PC-9 (cell line): ENCODE measurements around the gene HHAT. TPM values are rescaled to one million over a fixed set of nuclear protein-coding genes. Genes with fewer than 3 reads are reported as not detected.

ENCODE experiments used
- BruUV-seq: library from RNA; stranded (reverse); fragments of 400-500 nt; replicated peaks from 2 replicates; lab custom pipeline; 2021; lab: Mats Ljungman, UMichigan
- CTCF ChIA-PET: fragments of 300-600 bp; sonication (Branson Sonifier 250); formaldehyde crosslinking; loops from one replicate; lab custom pipeline; 2022; ENCODE audit warnings: antibody characterized with exemption; lab: Charles Lee
- POLR2A ChIA-PET: fragments of 300-600 bp; sonication (Branson Sonifier 250); formaldehyde crosslinking; loops from one replicate; lab custom pipeline; 2022; ENCODE audit warnings: antibody characterized with exemption; ENCODE audit not compliant: unreplicated experiment; lab: Charles Lee
- DNase-seq, 2 experiments: peaks; one replicate each; pipeline versions ENCODE4 v3.0.0 to v3.0.0-alpha.2; 2015 to 2022; ENCODE audit warnings: mixed read lengths in 1 of 2
- H2AFZ ChIP-seq: fragments of 200-600 bp; sonication (generic); 2 replicates; pipeline ENCODE4 v1.8.1; 2017; ENCODE audit warnings: antibody characterized with exemption
- H3F3A ChIP-seq: fragments of 200-600 bp; sonication (generic); 2 replicates; pipeline ENCODE4 v1.8.1; 2017; ENCODE audit warnings: antibody characterized with exemption, mild to moderate bottlenecking, low read depth; ENCODE audit not compliant: insufficient read depth
- H3K27ac ChIP-seq: fragments of 200-600 bp; sonication (generic); 2 replicates; pipeline ENCODE4 v1.6.1; 2016; ENCODE audit warnings: mixed run types
- H3K27me3 ChIP-seq: fragments of 200-600 bp; sonication (generic); 2 replicates; pipeline ENCODE4 v1.6.1; 2016; ENCODE audit warnings: low read depth, mixed run types; ENCODE audit not compliant: insufficient read depth
- H3K36me3 ChIP-seq: fragments of 200-600 bp; sonication (generic); 2 replicates; pipeline ENCODE4 v1.6.1; 2016; ENCODE audit warnings: low read depth, mixed run types
- H3K4me1 ChIP-seq: fragments of 200-600 bp; sonication (generic); replicated peaks from 2 replicates; pipeline ENCODE4 v1.6.1; 2016; ENCODE audit warnings: mixed run types; ENCODE audit not compliant: insufficient read depth
- H3K4me2 ChIP-seq: fragments of 200-600 bp; sonication (generic); 2 replicates; pipeline ENCODE4 v1.6.1; 2017; ENCODE audit warnings: mixed run types
- H3K4me3 ChIP-seq: fragments of 200-600 bp; sonication (generic); 2 replicates; pipeline ENCODE4 v1.6.1; 2016; ENCODE audit warnings: mixed run types
- H3K79me2 ChIP-seq: fragments of 200-600 bp; sonication (generic); 2 replicates; pipeline ENCODE4 v1.6.1; 2017; ENCODE audit warnings: low read depth, mixed run types
- H3K9me2 ChIP-seq: fragments of 200-600 bp; sonication (generic); 2 replicates; pipeline ENCODE4 v1.8.1; 2017; ENCODE audit warnings: mild to moderate bottlenecking; ENCODE audit not compliant: insufficient read depth
- H3K9me3 ChIP-seq: fragments of 200-600 bp; sonication (generic); 2 replicates; pipeline ENCODE4 v1.8.1; 2016; ENCODE audit warnings: low read depth; ENCODE audit not compliant: insufficient read depth
- H4K20me1 ChIP-seq: fragments of 200-600 bp; sonication (generic); 2 replicates; pipeline ENCODE4 v1.8.1; 2017; ENCODE audit not compliant: insufficient read depth
- CTCF ChIP-seq: fragments of 200-600 bp; sonication (generic); conservative IDR thresholded peaks from 2 replicates; pipeline ENCODE4 v1.6.1; 2017; ENCODE audit warnings: mixed run types, antibody characterized with exemption, mild to moderate bottlenecking, moderate library complexity
- EZH2 ChIP-seq: fragments of 200-600 bp; sonication (generic); IDR thresholded peaks from 2 replicates; pipeline ENCODE4 v1.8.0; 2017; ENCODE audit warnings: antibody characterized with exemption, low read depth
- intact Hi-C: fragments of 100-400 bp; cut with micrococcal nuclease; formaldehyde crosslinking; loops from one replicate; pipeline ENCODE4 v1.10.0; 2022; ENCODE audit not compliant: unreplicated experiment
- total RNA-seq: library from RNA; stranded (reverse); gene quantifications from 2 replicates; pipeline ENCODE4 v1.2.3, GENCODE V29; 2021

The HHAT gene
- total RNA-seq, 1 experiment from 2014 or later, result 5.3 TPM

- no peaks in the 10 kb centered on the region for H3K9me3 ChIP-seq
- no TSS peak for BruUV-seq
- no peaks in the 10 kb centered on the region for H3K27me3 ChIP-seq
- POLR2A ChIA-PET, result no interaction called here
- H3K27ac ChIP-seq, result no peak overlapping the region
- no peak for DNase-seq
- no peak overlapping the region for H2AFZ ChIP-seq
- H3K9me2 ChIP-seq, result no peaks in the 10 kb centered on the region
- no peaks in the 10 kb centered on the region for H4K20me1 ChIP-seq
- no peak overlapping the region for H3K4me3 ChIP-seq
- TF ChIP-seq EZH2 (no peak), CTCF (no peak)
- no peaks in the 10 kb centered on the region for H3K4me1 ChIP-seq
- no peaks in the 10 kb centered on the region for H3F3A ChIP-seq
- intact Hi-C loops, result no loop called here
- CTCF ChIA-PET, result no interaction called here
- no peak overlapping the region for H3K4me2 ChIP-seq
- H3K36me3 ChIP-seq, result no peaks in the 10 kb centered on the region
- no peaks in the 10 kb centered on the region for H3K79me2 ChIP-seq
Measured at GRCh38 chr1:210678306-210678705, 349.6 kb downstream of the HHAT start.

GRCh38 chr1:210681158-210681557 lies 352.5 kb downstream of the HHAT start:
- CTCF ChIA-PET, result no interaction called here
- intact Hi-C loops, result loop anchor here (5.0 kb wide), 1 partner anchor 99 kb away; no protein-coding TSS in a partner anchor
- Histone ChIP-seq H2AFZ (no peak overlapping the region), H3K9me3 (no peaks in the 10 kb centered on the region), H4K20me1 (no peaks in the 10 kb centered on the region), H3F3A (no peaks in the 10 kb centered on the region), H3K79me2 (no peaks in the 10 kb centered on the region), H3K27ac (no peak overlapping the region), H3K4me2 (no peak overlapping the region), H3K9me2 (no peaks in the 10 kb centered on the region), H3K36me3 (no peaks in the 10 kb centered on the region), H3K4me1 (no peaks in the 10 kb centered on the region), H3K4me3 (no peak overlapping the region), H3K27me3 (no peaks in the 10 kb centered on the region)
- no peak for DNase-seq
- no TSS peak for BruUV-seq
- TF ChIP-seq EZH2, result no peak
- TF ChIP-seq CTCF, result no peak
- POLR2A ChIA-PET, result no interaction called here

GRCh38 chr1:210683403-210684047 lies 354.8 kb downstream of the HHAT start:
- CTCF ChIA-PET, result no interaction called here
- Histone ChIP-seq H3K4me3 (no peak overlapping the region), H3K9me3 (no peaks in the 10 kb centered on the region), H3K9me2 (no peaks in the 10 kb centered on the region), H3K79me2 (no peaks in the 10 kb centered on the region), H3F3A (no peaks in the 10 kb centered on the region), H3K4me2 (no peak overlapping the region), H3K27ac (no peak overlapping the region), H2AFZ (no peak overlapping the region), H3K4me1 (no peaks in the 10 kb centered on the region), H4K20me1 (no peaks in the 10 kb centered on the region), H3K27me3 (no peaks in the 10 kb centered on the region), H3K36me3 (no peaks in the 10 kb centered on the region)
- POLR2A ChIA-PET, result no interaction called here
- TF ChIP-seq EZH2, result no peak
- TF ChIP-seq CTCF, result no peak
- no peak for DNase-seq
- no TSS peak for BruUV-seq
- intact Hi-C loops, result loop anchor here (5.0 kb wide), 1 partner anchor 101 kb away; no protein-coding TSS in a partner anchor
